ENCODE data around the gene SLC19A1.

The SLC19A1 gene

DNA sequence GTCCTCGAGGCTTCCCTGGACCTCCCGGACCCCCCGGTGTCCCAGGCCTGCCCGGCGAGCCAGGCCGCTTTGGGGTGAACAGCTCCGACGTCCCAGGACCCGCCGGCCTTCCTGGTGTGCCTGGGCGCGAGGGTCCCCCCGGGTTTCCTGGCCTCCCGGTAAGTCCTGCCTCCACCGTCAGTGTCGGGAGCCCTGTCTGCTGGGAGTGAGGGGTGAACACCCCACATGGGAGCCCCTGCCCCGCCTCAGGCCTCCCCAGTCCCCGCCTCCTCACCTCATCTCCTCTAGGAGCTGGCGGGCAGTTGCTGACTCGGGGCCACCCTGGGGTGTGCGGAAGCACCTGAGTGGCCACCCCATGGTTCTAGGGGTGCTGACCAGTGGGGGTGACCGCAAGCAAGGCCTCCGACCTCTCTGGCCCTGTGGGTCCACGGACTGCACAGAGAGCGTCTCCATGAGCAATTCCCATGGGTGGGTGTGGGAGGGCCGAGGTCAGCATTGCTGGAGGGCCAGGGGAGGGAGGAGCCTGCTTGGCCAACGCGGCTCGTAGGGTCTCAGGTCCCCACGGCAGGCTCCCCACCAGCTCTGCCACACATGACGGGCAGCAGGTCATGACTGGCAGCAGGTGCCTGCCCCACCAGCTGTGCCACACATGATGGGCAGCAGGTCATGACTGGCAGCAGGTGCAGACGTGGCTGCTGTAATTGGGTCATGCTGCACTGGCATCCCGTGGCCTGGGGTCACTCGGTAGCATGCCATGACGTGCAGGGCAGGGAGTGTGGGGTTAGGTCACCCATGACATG lies 61.3 kb downstream of the SLC19A1 start:
- Histone ChIP-seq H3K36me3 (ENCODE audit: insufficient read depth, low read length) (no peaks in the 10 kb centered on the region), H3K27me3 (ENCODE audit: insufficient read depth, low read length) (no peaks in the 10 kb centered on the region), H3K4me1 (ENCODE audit: insufficient read depth, low read length) (peaks cover 2% of the 10 kb centered on the region), H2AFZ (ENCODE audit: low read depth, low read length) (no peak overlapping the region), H3K4me3 (ENCODE audit: low read length) (no peak overlapping the region), H3K9me3 (ENCODE audit: low read length) (no peaks in the 10 kb centered on the region)

DNA sequence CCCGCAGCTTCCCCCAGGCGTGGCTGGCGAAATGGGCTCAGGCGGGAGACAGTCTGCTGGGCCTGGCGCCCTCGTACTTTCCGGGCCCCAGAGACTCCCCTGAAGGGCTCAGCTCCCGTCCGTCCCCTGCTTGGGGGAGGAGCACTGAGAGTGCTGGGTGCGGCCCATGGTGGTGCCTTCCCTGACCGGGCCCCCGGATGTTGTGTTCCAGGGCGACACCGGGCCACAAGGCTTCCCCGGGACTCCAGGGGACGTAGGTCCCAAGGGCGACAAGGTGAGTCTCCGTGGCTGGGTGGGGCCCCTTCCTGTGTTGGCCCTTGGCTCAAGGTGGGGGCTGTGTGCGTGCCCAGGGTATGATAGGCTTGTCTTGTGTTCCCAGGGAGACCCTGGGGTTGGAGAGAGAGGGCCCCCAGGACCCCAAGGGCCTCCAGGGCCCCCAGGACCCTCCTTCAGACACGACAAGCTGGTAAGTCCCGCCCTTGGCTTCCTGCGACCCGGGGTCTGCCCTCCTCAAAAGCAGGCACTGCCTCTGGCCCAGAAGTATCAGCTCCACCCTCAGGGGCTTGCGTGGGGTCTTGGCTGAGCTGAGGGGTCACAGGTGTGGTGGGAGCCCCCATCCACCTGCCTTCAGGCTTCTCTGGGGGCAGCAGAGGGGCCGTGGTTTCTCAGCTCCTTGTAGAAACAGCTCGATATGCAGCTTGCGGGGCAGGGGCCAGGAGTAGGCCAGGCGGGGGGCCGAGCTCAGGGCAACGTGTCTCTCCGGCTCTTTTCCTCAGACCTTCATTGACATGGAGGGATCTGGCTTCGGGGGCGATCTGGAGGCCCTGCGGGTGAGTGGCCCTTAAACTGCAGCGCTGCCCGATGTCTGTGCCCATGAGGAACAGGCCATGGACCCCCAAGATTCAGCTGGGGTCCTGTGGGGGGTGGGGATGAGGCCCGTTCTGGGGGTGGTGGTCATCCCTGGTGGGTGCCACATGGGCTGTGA lies 62.3 kb downstream of the SLC19A1 start:
- H3K36me3 ChIP-seq (ENCODE audit: insufficient read depth, low read length): no peaks in the 10 kb centered on the region
- no peak overlapping the region for H2AFZ ChIP-seq (ENCODE audit: low read depth, low read length)
- H3K4me1 ChIP-seq (ENCODE audit: insufficient read depth, low read length): peaks cover 2% of the 10 kb centered on the region
- H3K4me3 ChIP-seq (ENCODE audit: low read length): no peak overlapping the region
- no peaks in the 10 kb centered on the region for H3K27me3 ChIP-seq (ENCODE audit: insufficient read depth, low read length)
- H3K9me3 ChIP-seq (ENCODE audit: low read length): no peaks in the 10 kb centered on the region

DNA sequence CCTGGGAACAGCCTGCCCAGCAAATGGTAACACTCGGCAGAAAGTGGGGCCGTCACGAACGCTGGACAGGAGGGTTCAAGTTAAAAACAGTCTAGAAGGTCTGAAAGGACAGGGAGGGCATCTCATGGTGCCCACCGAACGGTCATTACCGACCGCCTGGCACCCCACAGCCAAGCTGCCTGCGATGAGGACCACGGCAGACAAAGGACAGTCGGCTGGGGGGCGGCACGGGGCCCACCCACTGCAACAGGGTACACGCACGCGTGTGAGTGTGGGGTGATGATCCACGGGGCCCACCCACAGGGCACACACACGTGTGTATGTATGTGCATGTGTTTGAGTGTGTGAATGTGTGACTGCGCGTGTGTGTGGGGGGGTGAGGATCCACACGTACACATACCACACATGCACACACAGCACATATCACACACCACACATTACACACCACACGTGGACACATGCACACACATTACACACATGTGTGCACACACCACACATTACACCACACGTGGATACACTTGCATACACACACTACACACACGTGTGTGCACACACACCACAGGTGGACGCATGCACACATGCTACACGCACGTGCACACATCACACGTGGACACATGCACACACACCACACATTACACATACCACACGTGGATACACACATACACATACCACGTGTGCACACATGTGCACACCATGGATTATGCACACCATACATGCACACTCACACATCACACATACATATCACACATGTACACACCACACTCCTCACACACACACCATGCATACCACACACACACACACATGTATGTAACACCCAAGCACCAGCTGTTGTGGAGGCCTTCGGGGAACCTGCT lies 63.2 kb downstream of the SLC19A1 start:
- H3K4me3 ChIP-seq (ENCODE audit: low read length): no peak overlapping the region
- no peaks in the 10 kb centered on the region for H3K36me3 ChIP-seq (ENCODE audit: insufficient read depth, low read length)
- H2AFZ ChIP-seq (ENCODE audit: low read depth, low read length): no peak overlapping the region
- no peaks in the 10 kb centered on the region for H3K27me3 ChIP-seq (ENCODE audit: insufficient read depth, low read length)
- H3K9me3 ChIP-seq (ENCODE audit: low read length): no peaks in the 10 kb centered on the region
- peaks cover 2% of the 10 kb centered on the region for H3K4me1 ChIP-seq (ENCODE audit: insufficient read depth, low read length)

DNA sequence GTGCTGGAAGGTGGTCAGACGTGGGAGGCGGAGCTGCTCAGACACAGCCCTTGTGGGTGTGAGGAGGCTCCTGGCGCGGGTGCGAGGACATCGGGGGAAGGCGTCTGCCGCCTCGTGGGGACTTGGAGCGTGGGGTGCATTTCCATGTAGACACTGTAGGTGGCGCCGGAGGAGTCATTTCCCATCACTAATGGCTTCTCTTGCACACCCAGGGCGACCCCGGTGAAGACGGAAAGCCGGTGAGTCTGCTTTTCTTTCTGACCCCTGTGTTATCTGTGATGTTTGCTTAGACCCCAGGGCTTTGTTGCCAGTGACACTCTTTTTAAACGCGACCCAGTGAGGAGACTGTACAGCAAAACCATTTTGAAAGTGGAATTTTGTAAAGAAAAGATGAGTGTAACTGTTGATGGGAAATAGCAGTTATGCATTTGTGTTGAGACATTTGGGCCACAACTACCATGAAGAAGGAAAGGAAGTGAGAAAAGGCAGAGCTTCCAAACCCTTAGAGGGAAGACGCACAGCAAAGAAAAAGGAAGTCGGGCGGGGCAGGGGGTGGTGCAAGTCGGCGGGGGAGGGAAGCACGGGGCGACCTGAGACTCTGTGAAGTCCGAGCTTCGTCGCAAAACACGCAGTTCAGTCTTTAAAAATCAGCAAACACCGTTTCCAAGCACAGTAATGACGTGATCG lies 64.0 kb downstream of the SLC19A1 start:
- Histone ChIP-seq H2AFZ (ENCODE audit: low read depth, low read length) (no peak overlapping the region), H3K9me3 (ENCODE audit: low read length) (no peaks in the 10 kb centered on the region), H3K27me3 (ENCODE audit: insufficient read depth, low read length) (no peaks in the 10 kb centered on the region), H3K4me1 (ENCODE audit: insufficient read depth, low read length) (peaks cover 2% of the 10 kb centered on the region), H3K4me3 (ENCODE audit: low read length) (no peak overlapping the region), H3K36me3 (ENCODE audit: insufficient read depth, low read length) (no peaks in the 10 kb centered on the region)

DNA sequence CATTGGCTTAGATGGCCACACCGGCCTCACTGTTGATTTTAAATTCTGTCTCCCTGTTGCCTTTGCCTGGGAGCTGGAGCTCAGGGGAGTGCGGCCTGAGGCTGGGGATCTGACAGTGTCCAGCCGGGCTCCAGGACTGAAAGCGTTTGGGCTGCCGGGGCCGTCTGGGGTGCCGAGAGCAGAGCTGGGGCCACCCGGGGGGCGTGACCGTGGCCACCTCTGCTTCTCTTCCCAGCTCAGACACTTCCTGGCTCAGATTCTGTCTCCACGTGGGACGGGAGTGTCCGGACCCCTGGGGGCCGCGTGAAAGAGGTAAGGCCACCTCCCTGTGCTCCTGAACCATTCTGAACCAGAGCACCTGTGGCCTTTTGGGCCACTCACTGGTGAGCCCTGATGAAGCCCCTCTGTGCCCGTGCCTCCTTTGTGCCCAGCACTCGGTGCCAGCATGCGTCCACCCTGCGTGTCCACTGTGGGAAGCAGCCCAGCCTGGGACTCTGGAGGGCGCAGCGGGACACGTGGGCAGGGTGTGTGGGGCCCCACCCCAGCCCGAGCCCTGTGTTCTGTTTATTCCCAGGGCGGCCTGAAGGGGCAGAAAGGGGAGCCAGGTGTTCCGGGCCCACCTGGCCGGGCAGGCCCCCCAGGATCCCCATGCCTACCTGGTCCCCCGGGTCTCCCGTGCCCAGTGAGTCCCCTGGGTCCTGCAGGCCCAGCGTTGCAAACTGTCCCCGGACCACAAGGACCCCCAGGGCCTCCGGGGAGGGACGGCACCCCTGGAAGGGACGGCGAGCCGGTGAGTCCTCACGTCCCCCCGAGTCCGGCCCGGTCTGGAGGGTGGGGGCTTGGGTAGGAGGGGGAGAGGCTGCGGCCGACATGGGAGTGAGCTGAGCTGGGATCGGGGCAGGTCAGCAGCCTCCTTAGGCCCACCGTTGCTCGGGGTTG lies 64.8 kb downstream of the SLC19A1 start:
- peaks cover 2% of the 10 kb centered on the region for H3K4me1 ChIP-seq (ENCODE audit: insufficient read depth, low read length)
- H3K27me3 ChIP-seq (ENCODE audit: insufficient read depth, low read length): no peaks in the 10 kb centered on the region
- H3K4me3 ChIP-seq (ENCODE audit: low read length): no peak overlapping the region
- no peaks in the 10 kb centered on the region for H3K9me3 ChIP-seq (ENCODE audit: low read length)
- no peaks in the 10 kb centered on the region for H3K36me3 ChIP-seq (ENCODE audit: insufficient read depth, low read length)
- H2AFZ ChIP-seq (ENCODE audit: low read depth, low read length): no peak overlapping the region

DNA sequence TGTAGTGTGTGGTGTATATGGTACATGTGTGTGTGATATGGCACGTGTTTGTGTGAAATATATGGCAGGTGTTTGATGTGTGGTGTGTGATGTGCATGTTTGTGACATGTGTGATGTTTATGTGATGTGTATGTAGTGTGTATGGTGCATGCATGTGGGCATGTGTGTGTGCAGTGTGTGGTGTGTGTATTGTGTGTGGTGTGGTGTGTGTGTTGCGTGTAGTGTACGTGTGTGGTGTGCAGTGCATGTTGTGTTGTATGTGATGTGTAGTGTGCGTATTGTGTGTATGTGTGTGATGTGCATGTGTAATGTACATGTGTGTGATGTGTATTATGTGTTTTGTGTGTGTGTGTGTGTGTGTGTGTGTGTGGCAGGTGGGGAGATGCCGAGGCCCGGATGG lies 65.7 kb downstream of the SLC19A1 start:
- peaks cover 2% of the 10 kb centered on the region for H3K4me1 ChIP-seq (ENCODE audit: insufficient read depth, low read length)
- H2AFZ ChIP-seq (ENCODE audit: low read depth, low read length): no peak overlapping the region
- H3K4me3 ChIP-seq (ENCODE audit: low read length): no peak overlapping the region
- no peaks in the 10 kb centered on the region for H3K27me3 ChIP-seq (ENCODE audit: insufficient read depth, low read length)
- H3K36me3 ChIP-seq (ENCODE audit: insufficient read depth, low read length): no peaks in the 10 kb centered on the region
- H3K9me3 ChIP-seq (ENCODE audit: low read length): no peaks in the 10 kb centered on the region

DNA sequence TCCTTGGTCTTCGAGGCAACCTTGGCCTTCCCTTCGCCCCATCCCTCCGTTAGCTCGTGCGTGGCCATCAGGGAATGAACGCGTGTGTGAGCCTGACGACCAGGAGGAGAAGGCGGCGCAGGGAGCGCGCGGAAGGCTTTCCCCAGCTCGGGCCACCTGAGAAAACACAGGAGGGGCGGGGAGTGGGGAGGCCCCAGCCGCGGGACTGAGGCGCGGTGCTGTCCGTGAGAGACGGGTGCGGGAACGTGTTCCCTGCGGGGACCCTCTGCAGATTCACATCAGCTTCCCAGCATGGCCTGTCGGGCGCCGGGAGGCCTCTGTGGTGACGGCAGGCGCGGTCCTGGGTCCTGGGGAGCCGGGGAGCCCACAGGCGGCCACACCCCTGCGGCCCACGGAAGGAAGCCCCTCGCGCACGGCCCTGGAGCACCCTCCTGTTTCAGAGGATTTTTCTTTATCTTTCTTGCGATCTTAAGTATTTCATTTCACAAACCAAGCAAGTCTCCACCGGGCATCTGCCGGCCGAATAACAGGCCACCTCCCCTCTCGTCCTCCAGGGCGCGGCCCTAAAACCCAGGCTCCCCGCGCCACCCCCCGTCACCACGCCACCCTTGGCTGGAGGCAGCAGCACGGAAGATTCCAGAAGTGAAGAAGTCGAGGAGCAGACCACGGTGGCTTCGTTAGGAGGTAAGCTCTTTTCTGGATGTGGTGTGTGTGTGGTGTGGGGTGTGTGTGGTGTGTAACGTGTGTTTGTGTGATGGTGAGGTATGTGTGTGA lies 66.3 kb downstream of the SLC19A1 start:
- no peak overlapping the region for H2AFZ ChIP-seq (ENCODE audit: low read depth, low read length)
- peaks cover 2% of the 10 kb centered on the region for H3K4me1 ChIP-seq (ENCODE audit: insufficient read depth, low read length)
- H3K36me3 ChIP-seq (ENCODE audit: insufficient read depth, low read length): no peaks in the 10 kb centered on the region
- H3K4me3 ChIP-seq (ENCODE audit: low read length): no peak overlapping the region
- no peaks in the 10 kb centered on the region for H3K27me3 ChIP-seq (ENCODE audit: insufficient read depth, low read length)
- no peaks in the 10 kb centered on the region for H3K9me3 ChIP-seq (ENCODE audit: low read length)

DNA sequence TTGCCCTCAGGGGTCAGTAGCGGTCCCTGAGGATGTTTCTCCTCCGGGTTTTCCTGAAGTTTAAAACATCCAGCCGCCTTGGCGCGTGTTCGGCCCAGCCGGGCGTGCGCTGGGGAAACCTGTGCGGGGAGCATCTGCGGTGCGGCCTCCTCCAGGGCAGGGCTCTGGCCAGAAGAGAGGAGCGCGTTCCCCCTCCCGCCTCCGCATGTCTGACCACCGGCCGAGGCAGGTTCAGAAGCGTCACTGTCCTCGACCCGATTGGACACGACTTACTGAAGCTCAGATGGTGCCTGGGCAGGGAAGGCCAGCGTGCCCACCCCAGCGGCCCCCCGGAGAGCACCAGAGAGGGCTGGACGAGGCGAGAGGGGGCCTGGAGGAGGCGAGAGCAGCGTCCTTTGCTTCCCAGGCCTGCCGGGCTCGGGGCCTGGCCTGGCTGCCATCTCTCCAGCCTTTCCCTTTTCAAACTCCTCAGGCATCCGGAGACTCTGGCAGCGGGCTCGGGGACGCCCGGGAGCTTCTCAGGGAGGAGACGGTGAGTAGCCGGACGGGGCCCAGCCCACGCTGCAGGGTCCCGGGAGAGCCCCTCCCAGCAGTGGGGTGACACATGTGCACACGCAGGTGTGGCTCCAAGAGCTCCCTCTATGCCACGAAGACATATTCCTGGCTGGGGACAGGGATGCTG lies 67.1 kb downstream of the SLC19A1 start:
- H3K9me3 ChIP-seq (ENCODE audit: low read length): no peaks in the 10 kb centered on the region
- H3K4me1 ChIP-seq (ENCODE audit: insufficient read depth, low read length): peaks cover 2% of the 10 kb centered on the region
- no peaks in the 10 kb centered on the region for H3K27me3 ChIP-seq (ENCODE audit: insufficient read depth, low read length)
- H3K36me3 ChIP-seq (ENCODE audit: insufficient read depth, low read length): no peaks in the 10 kb centered on the region
- no peak overlapping the region for H2AFZ ChIP-seq (ENCODE audit: low read depth, low read length)
- H3K4me3 ChIP-seq (ENCODE audit: low read length): no peak overlapping the region

DNA sequence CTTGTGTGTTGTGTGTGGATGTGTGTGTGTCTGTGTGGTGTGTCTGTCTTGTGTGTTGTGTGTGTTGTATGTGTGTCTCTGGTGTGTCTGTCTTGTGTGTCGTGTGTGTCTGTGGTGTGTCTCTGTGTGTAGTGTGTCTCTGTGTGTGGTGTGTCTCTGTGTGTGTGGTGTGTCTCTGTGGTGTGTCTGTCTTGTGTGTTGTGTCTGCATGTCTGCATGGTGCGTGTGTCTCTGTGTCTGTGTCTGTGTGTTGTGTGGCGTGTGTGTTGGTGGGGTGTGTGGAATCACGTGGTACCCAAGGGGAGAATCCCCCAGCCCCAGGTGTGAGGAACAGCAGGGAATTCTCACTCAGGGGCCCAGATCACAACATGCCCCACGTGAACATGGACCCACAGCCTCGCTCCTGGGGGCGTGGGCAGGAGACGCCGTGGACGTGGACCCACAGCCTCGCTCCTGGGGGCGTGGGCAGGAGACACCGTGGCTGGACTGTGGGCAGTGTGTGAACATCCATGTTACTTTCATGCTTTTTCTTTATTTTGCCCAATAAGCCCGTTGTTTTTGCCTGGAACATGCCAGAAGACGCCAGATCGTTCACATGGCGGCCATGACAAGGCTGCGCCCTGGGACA lies 67.8 kb downstream of the SLC19A1 start:
- Histone ChIP-seq H3K9me3 (ENCODE audit: low read length) (no peaks in the 10 kb centered on the region), H2AFZ (ENCODE audit: low read depth, low read length) (no peak overlapping the region), H3K36me3 (ENCODE audit: insufficient read depth, low read length) (no peaks in the 10 kb centered on the region), H3K4me1 (ENCODE audit: insufficient read depth, low read length) (peaks cover 9% of the 10 kb centered on the region), H3K27me3 (ENCODE audit: insufficient read depth, low read length) (no peaks in the 10 kb centered on the region), H3K4me3 (ENCODE audit: low read length) (no peak overlapping the region)

DNA sequence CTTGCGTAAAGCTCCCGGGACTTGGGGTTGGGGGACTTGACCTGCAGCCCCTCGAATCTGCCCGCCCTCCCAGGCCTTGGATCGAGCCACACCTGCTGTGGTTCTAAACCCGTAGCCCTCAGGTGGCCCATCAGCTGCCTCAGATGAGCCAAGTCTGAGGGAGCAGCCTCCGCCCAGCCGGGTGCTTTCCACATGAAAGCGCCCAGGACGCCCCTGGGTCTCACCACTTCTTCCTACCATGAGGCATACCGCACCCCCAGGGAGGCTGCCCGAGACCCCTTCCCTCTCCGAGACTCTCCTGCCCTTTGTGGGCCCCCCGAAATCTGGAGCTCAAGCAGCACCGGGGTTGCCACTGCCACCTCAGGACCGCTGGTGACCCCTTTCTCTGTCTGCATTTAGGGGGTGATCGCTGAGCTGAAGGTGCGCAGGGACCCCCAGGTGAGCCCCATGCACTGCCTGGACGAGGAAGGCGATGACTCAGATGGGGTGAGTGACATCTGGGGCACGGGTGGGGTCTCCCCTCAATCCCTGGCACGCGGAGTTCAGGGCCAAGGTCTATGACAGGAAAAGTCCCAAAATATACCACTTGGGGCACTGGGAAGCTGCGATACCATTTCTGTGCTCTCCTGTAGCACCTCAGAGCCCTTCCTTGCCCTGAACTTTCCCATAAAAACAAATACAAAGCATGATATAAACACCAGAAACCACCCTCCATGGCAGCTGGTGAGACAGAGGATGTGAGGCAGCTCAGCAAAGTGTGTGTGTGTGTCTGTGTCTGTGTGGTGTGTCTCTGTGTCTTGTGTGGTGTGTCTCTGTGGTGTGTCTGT lies 68.5 kb downstream of the SLC19A1 start:
- Histone ChIP-seq H3K4me1 (ENCODE audit: insufficient read depth, low read length) (peaks cover 10% of the 10 kb centered on the region), H3K9me3 (ENCODE audit: low read length) (no peaks in the 10 kb centered on the region), H2AFZ (ENCODE audit: low read depth, low read length) (no peak overlapping the region), H3K36me3 (ENCODE audit: insufficient read depth, low read length) (no peaks in the 10 kb centered on the region), H3K4me3 (ENCODE audit: low read length) (no peak overlapping the region), H3K27me3 (ENCODE audit: insufficient read depth, low read length) (no peaks in the 10 kb centered on the region)

All from neuron (in vitro differentiated cells).